CD14-positive monocyte (primary cell): Measurements from ENCODE around the gene CAMTA1. TPM values are rescaled to one million over a fixed set of nuclear protein-coding genes. Genes with fewer than 3 reads are reported as not detected.

Experiments used
- DNase-seq, 3 donors: peaks; one replicate each; pipeline ENCODE4 v3.0.0-alpha.2; 2011 to 2022
- H2AFZ ChIP-seq: 2 replicates; pipeline ENCODE4 v1.6.0; 2012; ENCODE audit warnings: mild to moderate bottlenecking, low read depth, low read length, inconsistent platforms; ENCODE audit not compliant: insufficient read depth, poor library complexity, severe bottlenecking
- H3K27ac ChIP-seq, 2 donors: 1 replicate in 1 of 2; 2 replicates in 1 of 2; pipeline ENCODE4 v1.5.1; 2012 to 2013; ENCODE audit warnings: low read length in 2 of 2, control low read depth in 1 of 2, inconsistent platforms in 1 of 2, low read depth in 1 of 2, mild to moderate bottlenecking in 1 of 2
- H3K27me3 ChIP-seq, 2 donors: one replicate each; pipeline versions ENCODE4 v1.6.0 to v1.6.1; 2011 to 2013; ENCODE audit warnings: low read length in 2 of 2; ENCODE audit not compliant: control insufficient read depth in 2 of 2, insufficient read depth in 2 of 2
- H3K36me3 ChIP-seq, 2 donors: replicated peaks in 1 of 2; 1 replicate in 1 of 2; 2 replicates in 1 of 2; pipeline versions ENCODE4 v1.5.1 to v1.6.1; 2012 to 2013; ENCODE audit warnings: low read length in 2 of 2, control low read depth in 1 of 2, inconsistent platforms in 1 of 2, mild to moderate bottlenecking in 1 of 2; ENCODE audit not compliant: insufficient read depth in 2 of 2, control insufficient read depth in 1 of 2
- H3K4me1 ChIP-seq, 2 donors: 1 replicate in 1 of 2; 2 replicates in 1 of 2; pipeline versions ENCODE4 v1.5.1 to v1.6.1; 2012 to 2013; ENCODE audit warnings: low read length in 2 of 2, control low read depth in 1 of 2, inconsistent platforms in 1 of 2, mild to moderate bottlenecking in 1 of 2, moderate library complexity in 1 of 2; ENCODE audit not compliant: insufficient read depth in 2 of 2, control insufficient read depth in 1 of 2
- H3K4me2 ChIP-seq: replicated peaks from 2 replicates; pipeline ENCODE3; 2012; ENCODE audit warnings: low read length, moderate library complexity, mild to moderate bottlenecking; ENCODE audit not compliant: poor library complexity, severe bottlenecking; ENCODE audit errors: extremely low read depth
- H3K4me3 ChIP-seq, 3 experiments: fragments of 200-600 bp in 1 of 3; sonication (generic) in 1 of 3; replicated peaks in 1 of 3; 1 replicate in 2 of 3; 2 replicates in 1 of 3; pipeline ENCODE4 v1.5.1; 2011 to 2013; ENCODE audit warnings: low read length in 3 of 3, mild to moderate bottlenecking in 3 of 3, control low read depth in 2 of 3, low read depth in 2 of 3, inconsistent platforms in 1 of 3, moderate library complexity in 1 of 3
- H3K79me2 ChIP-seq: 2 replicates; pipeline ENCODE4 v1.6.0; 2012; ENCODE audit warnings: mild to moderate bottlenecking, control low read depth, inconsistent platforms, low read length, moderate library complexity; ENCODE audit not compliant: insufficient read depth
- H3K9ac ChIP-seq: 2 replicates; pipeline ENCODE4 v1.6.0; 2017; ENCODE audit warnings: low read length, mild to moderate bottlenecking; ENCODE audit not compliant: insufficient read depth, poor library complexity, severe bottlenecking
- H3K9me3 ChIP-seq, 2 donors: replicated peaks in 1 of 2; 1 replicate in 1 of 2; 2 replicates in 1 of 2; pipeline versions ENCODE4 v1.5.1 to v1.6.1; 2012 to 2013; ENCODE audit warnings: low read length in 2 of 2, control low read depth in 1 of 2; ENCODE audit not compliant: control insufficient read depth in 1 of 2, insufficient read depth in 1 of 2
- H4K20me1 ChIP-seq: 2 replicates; pipeline ENCODE4 v1.6.0; 2012; ENCODE audit warnings: mild to moderate bottlenecking, low read length, control low read depth, moderate library complexity; ENCODE audit not compliant: insufficient read depth
- H3K27ac Mint-ChIP-seq, 7 donors: one replicate each; pipeline ENCODE4 v1.8.0; 2020; ENCODE audit warnings: mild to moderate bottlenecking in 7 of 7, mixed read lengths in 7 of 7, moderate library complexity in 6 of 7, inconsistent platforms in 2 of 7
- H3K27me3 Mint-ChIP-seq, 3 donors: one replicate each; pipeline ENCODE4 v1.8.0; 2021 to 2022; ENCODE audit warnings: low read depth in 3 of 3, mild to moderate bottlenecking in 3 of 3, mixed read lengths in 3 of 3, moderate library complexity in 3 of 3, inconsistent platforms in 1 of 3
- H3K36me3 Mint-ChIP-seq, 2 donors: one replicate each; pipeline ENCODE4 v1.8.0; 2020; ENCODE audit warnings: mixed read lengths in 2 of 2, inconsistent platforms in 1 of 2, mild to moderate bottlenecking in 1 of 2
- H3K4me1 Mint-ChIP-seq: one replicate; pipeline ENCODE4 v1.8.0; 2020; ENCODE audit warnings: mild to moderate bottlenecking, mixed read lengths
- H3K4me3 Mint-ChIP-seq, 2 donors: one replicate each; pipeline ENCODE4 v1.8.0; 2020; ENCODE audit warnings: mild to moderate bottlenecking in 2 of 2, mixed read lengths in 2 of 2, moderate library complexity in 1 of 2
- H3K9me3 Mint-ChIP-seq, 7 donors: one replicate each; pipeline ENCODE4 v1.8.0; 2020 to 2022; ENCODE audit warnings: mixed read lengths in 7 of 7, mild to moderate bottlenecking in 6 of 7, moderate library complexity in 6 of 7, inconsistent platforms in 2 of 7
- CTCF ChIP-seq: fragments of 200-600 bp; IDR thresholded peaks from one replicate; pipeline ENCODE4 v1.8.0; 2022; ENCODE audit warnings: antibody characterized with exemption, mild to moderate bottlenecking
- WGBS: methylation state at CpG from one replicate; pipeline ENCODE4 v1.1.5; 2013; ENCODE audit warnings: missing lambda C conversion rate; ENCODE audit not compliant: insufficient coverage; 5-methylcytosine and 5-hydroxymethylcytosine counted together
- intact Hi-C, 2 donors: fragments of 100-400 bp; cut with micrococcal nuclease; formaldehyde crosslinking; loops; one replicate each; pipeline versions ENCODE4 v1.15.0 to v1.15.1; 2023
- polyA plus RNA-seq, 3 donors: library from polyadenylated mRNA; depleted of rRNA in 1 of 3; unstranded in 2 of 3; stranded (reverse) in 1 of 3; fragments of 300-500 nt in 2 of 3; fragments of >200 nt in 1 of 3; fragmentation: Illumina TruSeq in 2 of 3; gene quantifications; 1 replicate in 2 of 3; 2 replicates in 1 of 3; pipeline ENCODE4 v1.2.3, GENCODE V29; 2012 to 2021

CAMTA1 gene
- polyA plus RNA-seq, 3 donors, result 52.0 to 89.6 (median 78.3) TPM

DNA sequence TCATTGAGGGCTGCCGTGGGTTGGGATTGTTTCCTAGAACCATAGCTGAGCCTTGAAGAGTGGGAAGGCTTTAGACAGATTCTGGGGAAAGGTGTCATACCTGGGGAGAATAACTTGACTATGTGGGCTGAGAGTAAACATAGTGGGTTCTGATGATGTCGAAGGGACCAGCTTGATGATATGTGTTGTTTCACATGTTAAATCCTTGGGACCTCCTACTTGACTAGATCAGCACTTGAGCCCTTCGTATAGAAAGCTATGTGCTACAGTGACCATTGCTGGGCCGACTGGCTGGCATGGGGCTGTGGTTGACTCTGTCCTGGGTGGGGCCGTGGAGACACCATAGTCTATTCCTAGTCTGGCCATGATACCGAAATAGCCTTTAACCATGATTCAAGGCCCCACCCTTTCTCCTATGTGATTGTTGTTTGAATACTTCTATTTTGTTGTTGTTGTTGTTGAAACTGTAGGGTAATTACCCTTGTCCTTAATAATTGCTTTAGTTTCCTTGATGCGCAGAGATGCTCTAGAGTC is 423.5 kb downstream of the CAMTA1 start:
- no peaks in the 10 kb centered on the region for H3K36me3 Mint-ChIP-seq

GRCh38 chr1:7209336-7209735 is 424.1 kb downstream of the CAMTA1 start:
- H3K4me3 Mint-ChIP-seq, result no peak overlapping the region
- H3K79me2 ChIP-seq, result no peaks in the 10 kb centered on the region
- intact Hi-C loops, result no loop called here
- no peaks in the 10 kb centered on the region for H3K9me3 ChIP-seq
- H3K4me3 ChIP-seq, result no peak overlapping the region
- peaks cover 0 to 2% of the 10 kb centered on the region in 2 donors for H3K27me3 ChIP-seq
- H4K20me1 ChIP-seq, result no peaks in the 10 kb centered on the region
- no peaks in the 10 kb centered on the region for H3K36me3 ChIP-seq
- WGBS, result 73% methylated on average over 2 of the region's 3 CpGs
- no peaks in the 10 kb centered on the region for H3K36me3 Mint-ChIP-seq
- H3K27ac Mint-ChIP-seq, result no peak overlapping the region
- no peaks in the 10 kb centered on the region for H3K9me3 Mint-ChIP-seq
- H2AFZ ChIP-seq, result no peak overlapping the region
- H3K27ac ChIP-seq, result no peak overlapping the region
- H3K4me2 ChIP-seq, result no peak overlapping the region
- no peak for TF ChIP-seq CTCF
- peaks cover 2 to 10% (median 5%) of the 10 kb centered on the region in 3 donors for H3K27me3 Mint-ChIP-seq
- no peak for DNase-seq
- H3K9ac ChIP-seq, result no peak overlapping the region
- no peaks in the 10 kb centered on the region for H3K4me1 ChIP-seq
- H3K4me1 Mint-ChIP-seq, result no peaks in the 10 kb centered on the region

More for the DNA sequence above, 423.5 kb downstream of the CAMTA1 start:
- Histone ChIP-seq H3K79me2 (no peaks in the 10 kb centered on the region), H3K9me3 (no peaks in the 10 kb centered on the region), H3K9ac (no peak overlapping the region), H3K36me3 (no peaks in the 10 kb centered on the region), H4K20me1 (no peaks in the 10 kb centered on the region), H3K4me1 (no peaks in the 10 kb centered on the region), H3K4me2 (no peak overlapping the region), H3K4me3 (no peak overlapping the region), H2AFZ (no peak overlapping the region), H3K27ac (no peak overlapping the region), H3K27me3 (peaks cover 0 to 2% of the 10 kb centered on the region in 2 donors)
- 85% methylated on average over 5 of the region's 7 CpGs for WGBS
- Mint-ChIP-seq H3K4me1 (no peaks in the 10 kb centered on the region), H3K4me3 (peak overlapping the region in 1 of 2 donors; percentile 2), H3K27ac (no peak overlapping the region), H3K27me3 (peaks cover 2 to 10% (median 5%) of the 10 kb centered on the region in 3 donors), H3K9me3 (no peaks in the 10 kb centered on the region)
- intact Hi-C loops, result no loop called here
- DNase-seq, result no peak
- TF ChIP-seq CTCF, result no peak
